ENCODE results near the gene KCTD19.
A peak's percentile ranks its signal among the peaks of the same experiment; 100 is the strongest.

The KCTD19 gene

GRCh38 chr16:67326115-67326471 is 448 bp downstream of the KCTD19 start:
- no peak for DNase-seq (ENCODE audit: low read depth in 1 of 2, low spot score in 1 of 2)

GRCh38 chr16:67317853-67318252 is 8.7 kb downstream of the KCTD19 start:
- DNase-seq (ENCODE audit: low read depth in 1 of 2, low spot score in 1 of 2), result no peak

GRCh38 chr16:67312719-67313118 is 13.8 kb downstream of the KCTD19 start:
- DNase-seq (ENCODE audit: low read depth in 1 of 2, low spot score in 1 of 2), result no peak

GRCh38 chr16:67311607-67312488 is 14.7 kb downstream of the KCTD19 start:
- DNase-seq (ENCODE audit: low read depth in 1 of 2, low spot score in 1 of 2), result peak; percentile 53 to 89

GRCh38 chr16:67310561-67310960 is 16.0 kb downstream of the KCTD19 start:
- DNase-seq (ENCODE audit: low read depth in 1 of 2, low spot score in 1 of 2), result no peak

- no peak for DNase-seq (ENCODE audit: low read depth in 1 of 2, low spot score in 1 of 2)
Observed at GRCh38 chr16:67305216-67306071, 21.1 kb downstream of the KCTD19 start.

- no peak for DNase-seq (ENCODE audit: low read depth in 1 of 2, low spot score in 1 of 2)
Observed at GRCh38 chr16:67304020-67304419, 22.5 kb downstream of the KCTD19 start.

- no peak for DNase-seq (ENCODE audit: low read depth in 1 of 2, low spot score in 1 of 2)
Observed at GRCh38 chr16:67302970-67303369, 23.6 kb downstream of the KCTD19 start.

GRCh38 chr16:67302076-67302475 is 24.5 kb downstream of the KCTD19 start:
- DNase-seq (ENCODE audit: low read depth in 1 of 2, low spot score in 1 of 2), result no peak

- no peak for DNase-seq (ENCODE audit: low read depth in 1 of 2, low spot score in 1 of 2)
Observed at GRCh38 chr16:67301080-67301782, 25.3 kb downstream of the KCTD19 start.

GRCh38 chr16:67299269-67299668 is 27.3 kb downstream of the KCTD19 start:
- DNase-seq (ENCODE audit: low read depth in 1 of 2, low spot score in 1 of 2), result no peak

- no peak for DNase-seq (ENCODE audit: low read depth in 1 of 2, low spot score in 1 of 2)
Observed at GRCh38 chr16:67298277-67298676, 28.3 kb downstream of the KCTD19 start.

GRCh38 chr16:67296420-67296819 is 30.1 kb downstream of the KCTD19 start:
- no peak for DNase-seq (ENCODE audit: low read depth in 1 of 2, low spot score in 1 of 2)

- DNase-seq (ENCODE audit: low read depth in 1 of 2, low spot score in 1 of 2), result no peak
Observed at GRCh38 chr16:67294938-67295361, 31.6 kb downstream of the KCTD19 start.

- no peak for DNase-seq (ENCODE audit: low read depth in 1 of 2, low spot score in 1 of 2)
Observed at GRCh38 chr16:67294171-67294757, 32.3 kb downstream of the KCTD19 start.

- DNase-seq (ENCODE audit: low read depth in 1 of 2, low spot score in 1 of 2), result no peak
Observed at GRCh38 chr16:67291461-67291860, 35.1 kb downstream of the KCTD19 start.

- DNase-seq (ENCODE audit: low read depth in 1 of 2, low spot score in 1 of 2), result no peak
Observed at GRCh38 chr16:67287960-67288359, 38.6 kb downstream of the KCTD19 start.

- DNase-seq (ENCODE audit: low read depth in 1 of 2, low spot score in 1 of 2), result no peak
Observed at GRCh38 chr16:67286441-67287235, 39.9 kb downstream of the KCTD19 start.

GRCh38 chr16:67284699-67285646 is 41.6 kb downstream of the KCTD19 start:
- no peak for DNase-seq (ENCODE audit: low read depth in 1 of 2, low spot score in 1 of 2)

All from activated CD4-positive, alpha-beta T cell treated with anti-CD3 and anti-CD28 coated beads, Interleukin-2, amount 50 U/mL, for 24 hours (primary cell).